Adrenal gland (tissue), 12 donors: ENCODE results near the gene ZNF335. TPM values are rescaled to one million over a fixed set of nuclear protein-coding genes. Genes with fewer than 3 reads are reported as not detected.

Experiments
- DNase-seq, 7 donors: peaks; one replicate each; pipeline ENCODE4 v3.0.0-alpha.2; 2019 to 2020
- H3K27ac ChIP-seq, 5 donors: fragments of 200-600 bp; sonication (generic) in 4 of 5; 1 replicate in 3 of 5; 2 replicates in 2 of 5; pipeline versions ENCODE4 v1.5.1 to v1.8.0; 2016 to 2020; ENCODE audit warnings: mild to moderate bottlenecking in 1 of 5
- H3K27me3 ChIP-seq: fragments of 200-600 bp; 2 replicates; pipeline ENCODE4 v1.8.0; 2021
- H3K36me3 ChIP-seq, 2 donors: fragments of 200-600 bp; replicated peaks in 1 of 2; 1 replicate in 1 of 2; 2 replicates in 1 of 2; pipeline versions ENCODE4 v1.5.1 to v1.8.0; 2018 to 2022
- H3K4me1 ChIP-seq, 2 donors: fragments of 200-600 bp; replicated peaks in 1 of 2; 1 replicate in 1 of 2; 2 replicates in 1 of 2; pipeline versions ENCODE4 v1.5.1 to v1.8.0; 2018 to 2021
- H3K4me3 ChIP-seq, 4 donors: fragments of 200-600 bp; sonication (generic) in 3 of 4; one replicate each; pipeline ENCODE4 v1.5.1; 2016 to 2018
- H3K9me3 ChIP-seq, 3 donors: fragments of 200-600 bp; sonication (generic) in 1 of 3; replicated peaks in 1 of 3; 1 replicate in 2 of 3; 2 replicates in 1 of 3; pipeline versions ENCODE4 v1.5.1 to v1.8.0; 2016 to 2021
- POLR2A ChIP-seq, 2 donors: fragments of 450-650 bp; IDR thresholded peaks; one replicate each; pipeline ENCODE4 v1.6.1; 2017; ENCODE audit warnings: antibody characterized with exemption in 2 of 2, mild to moderate bottlenecking in 2 of 2, moderate library complexity in 1 of 2
- WGBS, 4 donors: extraction: QIAGEN DNeasy Blood & Tissue Kit in 2 of 4; methylation state at CpG; one replicate each; pipeline versions ENCODE4 v1.1.5 to v1.1.7; 2013 to 2017; 5-methylcytosine and 5-hydroxymethylcytosine counted together
- intact Hi-C, 2 donors: fragments of 100-400 bp; cut with DNase I; formaldehyde crosslinking; loops; one replicate each; pipeline versions ENCODE4 v1.14.1 to v1.15.0; 2022 to 2023
- polyA plus RNA-seq, 3 donors: library from polyadenylated mRNA; stranded (reverse); fragments of 200-250 nt in 2 of 3; fragments of 350-450 nt in 1 of 3; fragmentation: Illumina TruSeq in 1 of 3; extraction: RNeasy Lipid Tissue Mini Kit (QIAGEN cat#74804) in 1 of 3; gene quantifications; one replicate each; pipeline ENCODE4 v1.2.3, GENCODE V29; 2013 to 2014
- total RNA-seq, 9 donors: library from RNA; depleted of rRNA in 4 of 9; stranded (reverse); fragments of >200 nt in 4 of 9; fragments of 120-200 nt in 1 of 9; fragmentation: NEBNext Ultra II Directional in 1 of 9; extraction: Animal tissue kit (Norgen Biotek cat#: 25700) in 1 of 9; gene quantifications; one replicate each; pipeline versions ENCODE4 v1.1.0 to v1.2.4, GENCODE V29; 2013 to 2023
- TF ChIP-seq, protein P1 (sequence below), 6 experiments: fragments of 450-650 bp in 4 of 6; fragments of 200-600 bp in 2 of 6; sonication (generic) in 1 of 6; IDR thresholded peaks; 1 replicate in 5 of 6; 2 replicates in 1 of 6; pipeline versions ENCODE4 v1.5.1 to v1.8.0; 2016 to 2021; ENCODE audit warnings: antibody characterized with exemption in 6 of 6, mild to moderate bottlenecking in 2 of 6, moderate library complexity in 1 of 6
- donor health status: healthy with polysubstance abuse.
- donor health status: Bipolar disorder and iron deficiency.
- donor health status: DM: yes; HTN: yes; CAD: no.
- donor health status: DM: no; HTN: no; CAD: no.
- donor health status: DM: no; HTN: no; CAD: no.
- donor health status: DM: yes; HTN: yes; CAD: no.

The ZNF335 gene
- total and polyA plus RNA-seq, 12 donors, result 5.4 to 45.1 (median 17.7) TPM

DNA sequence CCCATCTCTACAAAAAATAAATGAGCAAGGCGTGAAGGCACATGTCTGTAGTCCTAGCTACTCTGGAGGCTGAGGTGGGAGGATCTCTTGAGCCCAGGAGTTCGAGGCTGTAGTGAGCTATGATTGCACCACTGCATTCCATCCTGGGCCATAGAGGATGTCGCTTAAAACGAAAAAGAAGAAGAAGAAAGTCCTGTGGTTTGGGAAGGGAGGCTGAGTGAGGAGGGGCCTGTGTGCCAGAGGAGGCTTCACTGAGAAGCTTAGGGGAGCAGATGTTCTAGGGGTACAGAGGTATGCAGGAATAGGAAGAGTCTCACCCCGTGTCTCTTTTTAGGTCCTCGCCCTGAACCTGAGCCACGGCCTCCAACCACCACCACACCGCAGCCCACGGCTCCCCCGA lies 40.9 kb upstream of the ZNF335 start:
- 53 to 67% (median 62%) methylated on average over 6 to 10 of the region's 10 CpGs for WGBS, 4 donors

DNA sequence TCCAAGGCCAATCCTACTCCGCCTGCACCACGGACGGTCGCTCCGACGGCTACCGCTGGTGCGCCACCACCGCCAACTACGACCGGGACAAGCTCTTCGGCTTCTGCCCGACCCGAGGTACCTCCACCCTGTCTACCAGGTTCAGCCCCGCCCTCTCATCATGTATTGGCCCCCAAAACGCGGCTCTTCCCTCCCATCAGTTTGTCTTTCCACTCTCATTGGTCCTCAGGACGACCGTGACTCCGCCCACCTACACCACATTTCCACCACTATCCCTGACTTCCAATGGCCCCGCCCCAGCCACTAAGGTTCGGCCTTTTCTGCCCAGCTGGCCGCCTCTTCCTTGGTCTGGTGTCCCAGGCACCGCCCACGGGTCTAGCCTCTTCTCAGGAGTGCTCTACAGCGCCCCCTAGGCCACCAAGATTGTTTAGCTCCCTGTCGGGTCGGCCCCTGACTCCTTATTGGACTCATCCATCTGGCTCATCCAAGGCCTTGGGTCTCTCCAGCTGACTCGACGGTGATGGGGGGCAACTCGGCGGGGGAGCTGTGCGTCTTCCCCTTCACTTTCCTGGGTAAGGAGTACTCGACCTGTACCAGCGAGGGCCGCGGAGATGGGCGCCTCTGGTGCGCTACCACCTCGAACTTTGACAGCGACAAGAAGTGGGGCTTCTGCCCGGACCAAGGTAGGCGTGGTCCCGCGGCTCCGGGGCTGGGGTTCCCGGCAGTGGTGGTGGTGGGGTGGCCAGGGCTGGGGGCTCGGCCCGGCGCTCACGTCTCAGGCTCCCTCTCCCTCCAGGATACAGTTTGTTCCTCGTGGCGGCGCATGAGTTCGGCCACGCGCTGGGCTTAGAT lies 39.9 kb upstream of the ZNF335 start:
- no peaks in the 10 kb centered on the region for H3K36me3 ChIP-seq
- no peak for TF ChIP-seq POLR2A (IDR thresholded peaks at IDR 0.05)
- TF ChIP-seq, protein P1, sequence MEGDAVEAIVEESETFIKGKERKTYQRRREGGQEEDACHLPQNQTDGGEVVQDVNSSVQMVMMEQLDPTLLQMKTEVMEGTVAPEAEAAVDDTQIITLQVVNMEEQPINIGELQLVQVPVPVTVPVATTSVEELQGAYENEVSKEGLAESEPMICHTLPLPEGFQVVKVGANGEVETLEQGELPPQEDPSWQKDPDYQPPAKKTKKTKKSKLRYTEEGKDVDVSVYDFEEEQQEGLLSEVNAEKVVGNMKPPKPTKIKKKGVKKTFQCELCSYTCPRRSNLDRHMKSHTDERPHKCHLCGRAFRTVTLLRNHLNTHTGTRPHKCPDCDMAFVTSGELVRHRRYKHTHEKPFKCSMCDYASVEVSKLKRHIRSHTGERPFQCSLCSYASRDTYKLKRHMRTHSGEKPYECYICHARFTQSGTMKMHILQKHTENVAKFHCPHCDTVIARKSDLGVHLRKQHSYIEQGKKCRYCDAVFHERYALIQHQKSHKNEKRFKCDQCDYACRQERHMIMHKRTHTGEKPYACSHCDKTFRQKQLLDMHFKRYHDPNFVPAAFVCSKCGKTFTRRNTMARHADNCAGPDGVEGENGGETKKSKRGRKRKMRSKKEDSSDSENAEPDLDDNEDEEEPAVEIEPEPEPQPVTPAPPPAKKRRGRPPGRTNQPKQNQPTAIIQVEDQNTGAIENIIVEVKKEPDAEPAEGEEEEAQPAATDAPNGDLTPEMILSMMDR (IDR thresholded peaks at IDR 0.05), result peak in 3 of 6 experiments; percentile 22 to 33 (median 29)
- H3K9me3 ChIP-seq, result no peaks in the 10 kb centered on the region
- no peak overlapping the region for H3K27ac ChIP-seq
- peaks cover 38% of the 10 kb centered on the region for H3K27me3 ChIP-seq
- H3K4me3 ChIP-seq, result no peak overlapping the region
- H3K4me1 ChIP-seq, result peaks cover 0 to 10% of the 10 kb centered on the region in 2 donors
- peak; percentile 40 to 84 (median 74) for DNase-seq
- intact Hi-C loops, result loop anchor here (10.0 kb wide), 2 partner anchors 83 to 163 kb away; no protein-coding TSS in a partner anchor
- 12 to 25% (median 19%) methylated on average over 31 to 57 of the region's 57 CpGs for WGBS, 4 donors

More for the DNA sequence above, 40.9 kb upstream of the ZNF335 start:
- Histone ChIP-seq H3K27ac (no peak overlapping the region), H3K4me3 (no peak overlapping the region), H3K9me3 (no peaks in the 10 kb centered on the region), H3K4me1 (peaks cover 0 to 10% of the 10 kb centered on the region in 2 donors), H3K27me3 (peaks cover 38% of the 10 kb centered on the region), H3K36me3 (no peaks in the 10 kb centered on the region)
- TF ChIP-seq, protein P1 (IDR thresholded peaks at IDR 0.05), result no peak
- no peak for TF ChIP-seq POLR2A (IDR thresholded peaks at IDR 0.05)
- intact Hi-C loops, result loop anchor here (10.0 kb wide), 2 partner anchors 82 to 162 kb away; no protein-coding TSS in a partner anchor
- no peak for DNase-seq

DNA sequence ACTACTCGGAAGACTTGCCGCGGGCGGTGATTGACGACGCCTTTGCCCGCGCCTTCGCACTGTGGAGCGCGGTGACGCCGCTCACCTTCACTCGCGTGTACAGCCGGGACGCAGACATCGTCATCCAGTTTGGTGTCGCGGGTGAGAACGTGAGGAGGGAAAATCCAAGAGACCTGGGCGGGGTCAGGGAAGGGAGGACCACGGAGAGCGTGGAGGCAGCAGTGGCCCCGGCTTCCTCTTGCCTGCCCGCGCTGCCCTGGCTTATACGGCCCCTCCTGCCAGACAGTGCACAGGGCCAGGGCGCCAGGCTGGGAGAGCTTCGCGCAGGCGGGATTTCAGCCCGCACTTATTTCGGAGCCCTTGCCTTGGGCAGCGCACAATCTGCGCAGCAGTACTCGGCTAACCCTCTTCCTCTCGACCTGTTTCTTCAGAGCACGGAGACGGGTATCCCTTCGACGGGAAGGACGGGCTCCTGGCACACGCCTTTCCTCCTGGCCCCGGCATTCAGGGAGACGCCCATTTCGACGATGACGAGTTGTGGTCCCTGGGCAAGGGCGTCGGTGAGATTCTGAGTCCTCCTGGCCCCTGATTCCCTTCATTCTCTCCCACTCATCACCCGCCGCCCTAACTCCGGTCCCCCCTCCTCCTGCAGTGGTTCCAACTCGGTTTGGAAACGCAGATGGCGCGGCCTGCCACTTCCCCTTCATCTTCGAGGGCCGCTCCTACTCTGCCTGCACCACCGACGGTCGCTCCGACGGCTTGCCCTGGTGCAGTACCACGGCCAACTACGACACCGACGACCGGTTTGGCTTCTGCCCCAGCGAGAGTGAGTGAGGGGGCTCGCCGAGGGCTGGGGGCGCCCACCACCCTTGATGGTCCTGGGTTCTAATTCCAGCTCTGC lies 38.7 kb upstream of the ZNF335 start:
- no peaks in the 10 kb centered on the region for H3K9me3 ChIP-seq
- H3K27me3 ChIP-seq, result peaks cover 38% of the 10 kb centered on the region
- peaks cover 0 to 10% of the 10 kb centered on the region in 2 donors for H3K4me1 ChIP-seq
- H3K4me3 ChIP-seq, result no peak overlapping the region
- WGBS, 4 donors, result 8 to 22% (median 9%) methylated on average over 26 to 74 of the region's 74 CpGs
- intact Hi-C loops, result loop anchor here (10.0 kb wide), 2 partner anchors 84 to 164 kb away; no protein-coding TSS in a partner anchor
- TF ChIP-seq, protein P1 (IDR thresholded peaks at IDR 0.05), result no peak
- H3K27ac ChIP-seq, result no peak overlapping the region
- peak in 1 of 7 donors; percentile 19 for DNase-seq
- no peaks in the 10 kb centered on the region for H3K36me3 ChIP-seq

DNA sequence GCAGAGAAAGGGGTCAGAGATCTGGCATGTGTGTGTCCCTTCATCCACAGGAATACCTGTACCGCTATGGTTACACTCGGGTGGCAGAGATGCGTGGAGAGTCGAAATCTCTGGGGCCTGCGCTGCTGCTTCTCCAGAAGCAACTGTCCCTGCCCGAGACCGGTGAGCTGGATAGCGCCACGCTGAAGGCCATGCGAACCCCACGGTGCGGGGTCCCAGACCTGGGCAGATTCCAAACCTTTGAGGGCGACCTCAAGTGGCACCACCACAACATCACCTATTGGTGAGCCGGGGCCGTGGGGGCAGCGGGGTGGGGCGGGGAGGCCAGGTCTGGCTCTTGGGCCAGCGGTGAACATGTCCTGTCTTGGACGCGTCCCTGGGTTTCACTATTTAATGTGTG lies 37.8 kb upstream of the ZNF335 start:
- Histone ChIP-seq H3K9me3 (no peaks in the 10 kb centered on the region), H3K27me3 (peaks cover 38% of the 10 kb centered on the region), H3K27ac (no peak overlapping the region), H3K36me3 (no peaks in the 10 kb centered on the region), H3K4me1 (peaks cover 0 to 8% of the 10 kb centered on the region in 2 donors), H3K4me3 (no peak overlapping the region)
- intact Hi-C loops, result loop anchor here (10.0 kb wide), 2 partner anchors 85 to 165 kb away; no protein-coding TSS in a partner anchor
- DNase-seq, result no peak
- TF ChIP-seq, protein P1 (IDR thresholded peaks at IDR 0.05), result no peak
- no peak for TF ChIP-seq POLR2A (IDR thresholded peaks at IDR 0.05)
- 35 to 70% (median 53%) methylated on average over 4 to 20 of the region's 20 CpGs for WGBS, 4 donors
